Activated CD4-positive, alpha-beta T cell treated with anti-CD3 and anti-CD28 coated beads, Interleukin-2, amount 50 U/mL, for 16 hours (primary cell): ENCODE measurements around the gene TSPAN14.

Experiments used
- DNase-seq: peaks from one replicate; pipeline ENCODE4 v3.0.0-alpha.2; 2020

The TSPAN14 gene

DNA sequence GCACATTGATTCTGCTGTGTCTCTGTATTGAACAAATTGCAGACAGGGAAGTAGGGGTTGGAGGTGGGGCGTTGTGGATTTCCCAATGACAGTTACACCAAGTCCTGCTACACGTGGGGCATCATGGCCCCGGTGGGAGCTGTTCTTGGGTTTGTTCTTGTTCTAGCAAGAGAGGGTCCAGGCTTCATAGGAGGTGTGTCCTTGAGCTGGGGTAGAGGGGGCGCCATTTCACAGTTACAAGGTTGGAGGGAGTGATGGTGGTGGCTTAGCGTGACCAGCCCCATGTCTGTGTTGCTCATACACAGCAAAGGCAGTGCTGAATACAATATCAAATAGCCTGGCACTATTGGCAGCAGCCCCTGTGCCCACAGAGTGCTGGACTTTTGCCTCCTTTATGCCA lies 99.3 kb downstream of the TSPAN14 start:
- DNase-seq: no peak

- DNase-seq: no peak
Observed at GRCh38 chr10:80554050-80554449, 99.9 kb downstream of the TSPAN14 start.

GRCh38 chr10:80555415-80555814 lies 101.3 kb downstream of the TSPAN14 start:
- no peak for DNase-seq

DNA sequence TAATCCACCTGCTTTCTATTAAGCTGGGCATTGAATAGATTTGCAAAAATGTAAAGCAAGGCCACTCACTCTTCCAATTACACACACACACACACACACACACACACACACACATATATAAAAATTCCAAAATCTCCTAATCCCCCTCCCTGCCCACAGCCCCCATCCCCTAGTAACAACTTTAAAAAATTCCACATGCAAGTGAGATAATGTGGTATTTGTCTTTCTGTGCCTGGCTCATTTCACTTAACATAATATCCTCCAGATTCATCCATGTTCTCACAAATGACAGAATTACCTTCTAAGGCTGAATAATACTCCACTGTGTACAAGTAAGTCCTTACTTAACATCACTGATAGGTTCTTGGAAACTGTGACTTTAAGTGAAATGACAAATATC lies 107.8 kb downstream of the TSPAN14 start:
- DNase-seq: no peak

GRCh38 chr10:80567292-80567691 lies 113.2 kb downstream of the TSPAN14 start:
- DNase-seq: no peak

GRCh38 chr10:80569131-80569895 lies 115.2 kb downstream of the TSPAN14 start:
- no peak for DNase-seq

- DNase-seq: no peak
Observed at GRCh38 chr10:80571352-80571751, 117.2 kb downstream of the TSPAN14 start.

DNA sequence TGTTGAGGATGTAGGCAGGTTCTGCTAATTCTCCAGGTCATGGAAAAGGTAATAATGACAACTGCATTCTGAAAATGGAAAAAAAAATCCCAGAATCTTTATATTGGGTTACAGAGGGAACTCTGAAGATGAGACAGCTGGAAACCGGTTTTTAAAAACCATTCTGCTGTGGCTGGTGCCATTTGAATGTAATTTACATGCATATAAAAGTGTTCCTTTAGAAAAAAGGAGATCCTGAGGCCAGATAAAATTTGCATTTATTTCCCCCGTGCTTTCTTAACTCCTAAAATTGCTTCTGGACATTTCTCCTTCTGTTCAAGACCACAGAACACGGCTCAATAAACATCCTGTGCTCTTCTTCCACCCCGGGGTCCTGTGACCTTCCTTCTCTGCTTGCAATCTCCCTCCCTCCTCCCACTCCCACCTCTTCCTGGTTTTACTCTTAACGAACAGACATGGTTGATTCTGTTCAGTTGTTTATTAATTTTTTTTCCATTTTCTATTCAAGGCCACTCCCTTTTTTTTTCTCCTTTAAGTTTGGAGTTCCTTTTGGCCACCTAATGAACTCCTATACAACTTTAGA lies 125.2 kb downstream of the TSPAN14 start:
- DNase-seq: no peak

- no peak for DNase-seq
Observed at GRCh38 chr10:80579849-80580637, 125.9 kb downstream of the TSPAN14 start.

DNA sequence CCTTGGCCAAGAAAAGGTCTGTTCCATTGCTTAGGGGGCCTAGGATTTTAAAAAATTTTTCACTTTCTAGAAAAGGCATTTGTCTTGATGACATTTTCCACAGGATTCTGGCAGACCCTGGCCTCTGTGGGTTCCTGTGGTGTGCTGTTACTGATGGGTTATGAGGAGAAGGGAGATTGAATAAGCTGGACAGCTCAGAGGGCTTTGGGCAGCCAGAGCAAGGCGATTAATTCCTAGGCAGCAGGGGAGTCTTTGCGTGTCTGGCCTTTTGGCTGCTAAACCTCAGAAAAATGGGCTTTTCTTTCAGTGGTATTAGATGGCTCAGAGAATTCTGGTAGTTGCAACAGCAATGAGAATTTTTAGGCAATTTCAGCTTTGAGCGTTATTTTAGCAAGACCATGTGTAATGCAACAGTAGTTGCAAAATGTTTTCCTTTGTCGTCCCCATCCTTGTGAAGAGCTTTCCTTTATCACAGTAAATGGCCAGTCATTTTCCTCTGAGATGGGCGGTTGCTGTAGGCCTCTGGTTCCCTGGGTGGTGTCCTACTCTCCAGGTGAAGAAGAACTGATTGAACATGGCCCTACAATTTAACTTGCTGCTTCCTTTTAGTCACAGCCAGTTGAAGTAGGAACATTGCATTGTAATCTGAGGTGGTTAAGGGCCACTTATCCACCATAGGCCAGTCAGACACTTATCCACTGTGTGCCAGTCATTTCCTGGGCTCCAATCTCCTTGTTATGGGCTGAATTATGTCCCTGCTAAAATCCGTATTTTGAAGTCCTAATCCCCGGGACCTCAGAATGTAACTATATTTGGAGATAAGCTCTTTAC lies 126.7 kb downstream of the TSPAN14 start:
- no peak for DNase-seq

- DNase-seq: no peak
Observed at GRCh38 chr10:80581469-80581835, 127.3 kb downstream of the TSPAN14 start.

- DNase-seq: no peak
Observed at GRCh38 chr10:80582286-80582960, 128.3 kb downstream of the TSPAN14 start.
